Thyroid gland (tissue), 4 donors: ENCODE results near the gene KLHL9. TPM values are rescaled to one million over a fixed set of nuclear protein-coding genes. Genes with fewer than 3 reads are reported as not detected.
A peak's percentile ranks its signal among the peaks of the same experiment; 100 is the strongest.

Experiments
- DNase-seq, 2 donors: peaks; one replicate each; pipeline ENCODE4 v3.0.0-alpha.2; 2019
- H3K27ac ChIP-seq, 3 donors: fragments of 200-600 bp; sonication (generic); 1 replicate in 2 of 3; 2 replicates in 1 of 3; pipeline ENCODE4 v1.5.1; 2016 to 2019; ENCODE audit warnings: mild to moderate bottlenecking in 1 of 3, moderate library complexity in 1 of 3
- H3K27me3 ChIP-seq: fragments of 200-600 bp; sonication (generic); one replicate; pipeline ENCODE4 v1.5.1; 2019
- H3K36me3 ChIP-seq, 2 donors: fragments of 200-600 bp; sonication (generic); one replicate each; pipeline ENCODE4 v1.5.1; 2016 to 2019
- H3K4me1 ChIP-seq, 2 donors: fragments of 200-600 bp; sonication (generic); one replicate each; pipeline ENCODE4 v1.5.1; 2017 to 2019
- H3K4me3 ChIP-seq, 3 donors: fragments of 200-600 bp; sonication (generic); replicated peaks in 1 of 3; 1 replicate in 2 of 3; 2 replicates in 1 of 3; pipeline ENCODE4 v1.5.1; 2016; ENCODE audit warnings: mild to moderate bottlenecking in 1 of 3
- H3K9me3 ChIP-seq: fragments of 200-600 bp; sonication (generic); one replicate; pipeline ENCODE4 v1.5.1; 2017
- POLR2A ChIP-seq, 2 donors: fragments of 450-650 bp; IDR thresholded peaks; one replicate each; pipeline ENCODE4 v1.6.1; 2017; ENCODE audit warnings: antibody characterized with exemption in 2 of 2, mild to moderate bottlenecking in 2 of 2, moderate library complexity in 1 of 2
- whole genome bisulfite sequencing, 2 donors: methylation state at CpG; one replicate each; pipeline ENCODE4 v1.1.5; 2017; 5-methylcytosine and 5-hydroxymethylcytosine counted together
- intact Hi-C: fragments of 100-400 bp; cut with DNase I; formaldehyde crosslinking; loops from one replicate; pipeline ENCODE4 v1.15.1; 2023
- total RNA-seq, 4 donors: library from RNA; depleted of rRNA; stranded (reverse); fragments of >200 nt; gene quantifications; one replicate each; pipeline ENCODE4 v1.2.3, GENCODE V29; 2016
- TF ChIP-seq, protein P1 (sequence below), 6 experiments: fragments of 200-600 bp in 3 of 6; fragments of 450-650 bp in 3 of 6; sonication (generic) in 3 of 6; IDR thresholded peaks; one replicate each; pipeline ENCODE4 v1.5.1; 2016 to 2019; ENCODE audit warnings: antibody characterized with exemption in 6 of 6, mild to moderate bottlenecking in 2 of 6, inconsistent platforms in 1 of 6, moderate library complexity in 1 of 6

The KLHL9 gene
- total RNA-seq, 4 donors from 2014 or later, result 28.4 to 31.0 (median 30.9) TPM

GRCh38 chr9:21336457-21336856, 1.3 kb upstream of the KLHL9 start:
- TF ChIP-seq POLR2A (IDR thresholded peaks at IDR 0.05), result no peak
- TF ChIP-seq, protein P1, sequence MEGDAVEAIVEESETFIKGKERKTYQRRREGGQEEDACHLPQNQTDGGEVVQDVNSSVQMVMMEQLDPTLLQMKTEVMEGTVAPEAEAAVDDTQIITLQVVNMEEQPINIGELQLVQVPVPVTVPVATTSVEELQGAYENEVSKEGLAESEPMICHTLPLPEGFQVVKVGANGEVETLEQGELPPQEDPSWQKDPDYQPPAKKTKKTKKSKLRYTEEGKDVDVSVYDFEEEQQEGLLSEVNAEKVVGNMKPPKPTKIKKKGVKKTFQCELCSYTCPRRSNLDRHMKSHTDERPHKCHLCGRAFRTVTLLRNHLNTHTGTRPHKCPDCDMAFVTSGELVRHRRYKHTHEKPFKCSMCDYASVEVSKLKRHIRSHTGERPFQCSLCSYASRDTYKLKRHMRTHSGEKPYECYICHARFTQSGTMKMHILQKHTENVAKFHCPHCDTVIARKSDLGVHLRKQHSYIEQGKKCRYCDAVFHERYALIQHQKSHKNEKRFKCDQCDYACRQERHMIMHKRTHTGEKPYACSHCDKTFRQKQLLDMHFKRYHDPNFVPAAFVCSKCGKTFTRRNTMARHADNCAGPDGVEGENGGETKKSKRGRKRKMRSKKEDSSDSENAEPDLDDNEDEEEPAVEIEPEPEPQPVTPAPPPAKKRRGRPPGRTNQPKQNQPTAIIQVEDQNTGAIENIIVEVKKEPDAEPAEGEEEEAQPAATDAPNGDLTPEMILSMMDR (IDR thresholded peaks at IDR 0.05), result no peak
- Histone ChIP-seq H3K27ac (no peak overlapping the region), H3K36me3 (no peaks in the 10 kb centered on the region), H3K9me3 (no peaks in the 10 kb centered on the region), H3K27me3 (no peaks in the 10 kb centered on the region), H3K4me1 (peaks cover 27 to 31% of the 10 kb centered on the region in 2 donors), H3K4me3 (no peak overlapping the region)
- intact Hi-C loops, result no loop called here
- DNase-seq, result no peak

DNA sequence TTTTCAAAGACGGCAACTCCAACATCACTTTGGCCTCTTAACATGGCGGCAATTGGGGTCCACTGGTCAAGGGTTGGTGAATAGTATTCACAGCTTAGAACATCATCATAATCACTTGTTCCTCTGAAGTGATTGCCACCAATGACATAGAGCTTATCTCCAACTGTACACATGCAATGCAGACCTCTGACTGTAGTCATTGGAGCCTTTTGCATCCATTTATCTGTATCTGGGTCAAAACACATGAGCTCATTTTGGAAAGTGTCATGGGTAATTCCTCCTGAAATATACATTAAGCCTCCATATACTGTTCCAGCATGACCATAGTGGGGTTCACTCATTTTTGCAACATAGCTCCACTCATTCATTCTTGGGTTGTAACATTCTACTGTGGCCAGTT, 2.0 kb downstream of the KLHL9 start:
- no peaks in the 10 kb centered on the region for H3K36me3 ChIP-seq
- 92 to 97% methylated on average over 2 of the region's 2 CpGs for WGBS, 2 donors
- no peak overlapping the region for H3K27ac ChIP-seq
- no peak for DNase-seq
- H3K27me3 ChIP-seq, result no peaks in the 10 kb centered on the region
- no peak overlapping the region for H3K4me3 ChIP-seq
- intact Hi-C loops, result no loop called here
- H3K9me3 ChIP-seq, result no peaks in the 10 kb centered on the region
- TF ChIP-seq, protein P1 (IDR thresholded peaks at IDR 0.05), result no peak
- TF ChIP-seq POLR2A (IDR thresholded peaks at IDR 0.05), result no peak
- peaks cover 27 to 44% of the 10 kb centered on the region in 2 donors for H3K4me1 ChIP-seq

DNA sequence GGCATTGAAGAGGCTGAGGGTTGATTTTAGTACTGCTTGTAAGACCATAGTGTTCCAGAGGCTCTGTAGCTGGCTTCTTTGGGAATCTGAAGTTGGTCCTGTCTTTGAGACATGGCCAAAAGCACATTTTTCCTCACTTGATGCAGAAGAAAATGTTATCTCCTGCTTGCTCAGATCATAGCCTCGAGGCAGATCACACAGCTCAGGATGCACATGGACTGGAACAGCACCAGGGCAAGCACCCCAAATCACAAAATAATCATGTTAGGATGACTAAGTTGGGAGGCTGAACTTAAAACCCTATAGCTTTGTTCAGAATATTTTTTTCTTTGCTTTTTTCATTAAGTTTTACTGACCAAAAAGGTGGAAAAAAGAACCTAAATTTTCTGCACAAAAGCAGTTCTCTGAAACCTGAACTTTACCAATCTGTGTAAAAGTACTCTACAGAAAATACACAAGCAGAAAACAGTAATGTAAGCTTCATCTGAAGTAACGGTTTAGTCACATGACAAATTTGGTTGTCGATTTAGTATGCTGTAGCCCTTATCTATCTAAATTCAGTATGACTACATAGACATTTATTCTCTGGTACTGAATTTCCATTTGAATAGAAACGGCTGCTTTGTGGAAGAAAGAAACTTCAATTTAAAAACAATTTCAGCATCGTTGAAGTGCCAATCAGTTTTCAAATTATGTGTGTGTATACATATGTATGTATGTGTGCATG, 3.4 kb downstream of the KLHL9 start:
- intact Hi-C loops, result no loop called here
- H3K27ac ChIP-seq, result no peak overlapping the region

DNA sequence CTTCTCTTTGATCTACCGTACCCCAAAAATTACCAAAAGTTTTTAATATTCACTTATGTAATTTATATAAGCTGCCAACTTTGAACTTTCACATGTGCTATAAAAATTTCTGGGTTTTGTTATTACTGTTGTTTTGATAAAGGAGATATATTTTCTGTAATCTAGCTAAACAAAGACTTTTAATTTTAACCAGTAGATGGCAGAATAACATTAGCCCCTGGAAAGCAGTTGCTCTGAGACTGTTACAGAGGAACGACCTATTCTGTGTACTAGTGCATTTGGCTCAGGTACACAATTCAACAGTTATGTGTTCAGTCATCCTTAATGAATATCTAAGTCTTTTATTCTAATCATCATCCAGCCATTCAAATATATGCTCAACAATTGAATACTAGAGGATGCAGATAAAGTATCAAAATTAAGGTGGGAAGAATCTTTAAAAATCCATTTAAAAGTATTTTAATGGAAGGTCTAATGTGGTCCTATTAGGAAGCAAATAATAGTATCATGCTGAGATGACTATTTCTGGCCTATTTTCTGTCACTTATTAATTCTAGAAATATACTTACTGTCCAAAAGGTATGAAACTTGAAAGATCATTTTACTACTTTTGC, 8.6 kb downstream of the KLHL9 start:
- H3K27ac ChIP-seq, result no peak overlapping the region
- 36 to 39% methylated on average over 2 of the region's 2 CpGs for WGBS, 2 donors
- TF ChIP-seq, protein P1 (IDR thresholded peaks at IDR 0.05), result peak in 5 of 6 experiments; percentile 22 to 65 (median 53)
- TF ChIP-seq POLR2A (IDR thresholded peaks at IDR 0.05), result no peak
- H3K4me3 ChIP-seq, result no peak overlapping the region
- H3K9me3 ChIP-seq, result no peaks in the 10 kb centered on the region
- intact Hi-C loops, result loop anchor here (10.0 kb wide), 1 partner anchor 458 kb away; no protein-coding TSS in a partner anchor
- no peak for DNase-seq
- no peaks in the 10 kb centered on the region for H3K36me3 ChIP-seq
- no peaks in the 10 kb centered on the region for H3K27me3 ChIP-seq
- peaks cover 1 to 14% of the 10 kb centered on the region in 2 donors for H3K4me1 ChIP-seq

More for the DNA sequence above, 3.4 kb downstream of the KLHL9 start:
- H3K4me1 ChIP-seq, result peaks cover 27 to 44% of the 10 kb centered on the region in 2 donors
- no peak overlapping the region for H3K4me3 ChIP-seq
- 64 to 72% methylated on average over 5 of the region's 5 CpGs for WGBS, 2 donors
- no peaks in the 10 kb centered on the region for H3K36me3 ChIP-seq
- no peaks in the 10 kb centered on the region for H3K9me3 ChIP-seq
- TF ChIP-seq, protein P1 (IDR thresholded peaks at IDR 0.05), result no peak
- no peak for TF ChIP-seq POLR2A (IDR thresholded peaks at IDR 0.05)
- no peak for DNase-seq
- no peaks in the 10 kb centered on the region for H3K27me3 ChIP-seq

- Histone ChIP-seq H3K4me3 (no peak overlapping the region), H3K27me3 (no peaks in the 10 kb centered on the region), H3K36me3 (no peaks in the 10 kb centered on the region), H3K4me1 (no peaks in the 10 kb centered on the region), H3K9me3 (no peaks in the 10 kb centered on the region), H3K27ac (no peak overlapping the region)
- WGBS, 2 donors, result 85 to 86% methylated on average over 4 of the region's 4 CpGs
- DNase-seq, result no peak
- intact Hi-C loops, result loop anchor here (10.0 kb wide), 1 partner anchor 461 kb away; no protein-coding TSS in a partner anchor
- no peak for TF ChIP-seq POLR2A (IDR thresholded peaks at IDR 0.05)
- TF ChIP-seq, protein P1 (IDR thresholded peaks at IDR 0.05), result no peak
These were observed 11.2 kb downstream of the KLHL9 start for GRCh38 chr9:21324047-21324446.
